HCT116 (cell line): ENCODE measurements around the gene WFDC1. TPM values are rescaled to one million over a fixed set of nuclear protein-coding genes. Genes with fewer than 3 reads are reported as not detected.

Experiments used
- ATAC-seq: fragments of 200-7000 bp; cut with Tn5 transposase; 2 replicates; pipeline ENCODE4 v1.9.1; 2020; ENCODE audit warnings: mild to moderate bottlenecking, moderate library complexity
- BruUV-seq: library from RNA; stranded (reverse); fragments of 400-500 nt; replicated peaks from 2 replicates; lab custom pipeline; 2021; lab: Mats Ljungman, UMichigan
- CTCF ChIA-PET: fragments of 300-600 bp; sonication (Branson Sonifier 250); formaldehyde crosslinking; loops from one replicate; lab custom pipeline; 2021; ENCODE audit warnings: antibody characterized with exemption; lab: Charles Lee
- POLR2A ChIA-PET: fragments of 300-600, 350-600 bp; sonication (Branson Sonifier 250); formaldehyde crosslinking; loops from one replicate; lab custom pipeline; 2021; ENCODE audit warnings: antibody characterized with exemption; lab: Charles Lee
- RAD21 ChIA-PET, 2 experiments: fragments of 300-600 bp; sonication (Branson Sonifier 250); formaldehyde crosslinking; loops; one replicate each; lab custom pipeline; 2023; ENCODE audit warnings: low total read pairs in 2 of 2; ENCODE audit not compliant: uncharacterized antibody in 2 of 2, unreplicated experiment in 2 of 2, low non-redundant PET in 1 of 2; lab: Charles Lee
- DNase-seq: peaks from one replicate; pipeline ENCODE4 v3.0.0-alpha.2; 2010; ENCODE audit warnings: low read depth, low spot score
- H2AFZ ChIP-seq: fragments of 200-600 bp; shearing (Covaris generic), sonication (generic); 2 replicates; pipeline ENCODE4 v1.6.1; 2017; ENCODE audit warnings: low read depth, mixed run types, mixed read lengths, antibody characterized with exemption, low read length; ENCODE audit not compliant: poor library complexity, severe bottlenecking
- H3K27ac ChIP-seq: 2 replicates; pipeline ENCODE4 v1.5.1; 2012; ENCODE audit warnings: low read depth, low read length
- H3K27me3 ChIP-seq: fragments of 200-600 bp; sonication (generic); 2 replicates; pipeline ENCODE4 v1.6.1; 2016; ENCODE audit warnings: mixed run types, low read length, mixed read lengths; ENCODE audit not compliant: insufficient read depth
- H3K36me3 ChIP-seq, 2 experiments: fragments of 200-500 bp in 1 of 2; fragments of 200-600 bp in 1 of 2; sonication (Bioruptor generic) in 1 of 2; sonication (generic) in 1 of 2; 2 replicates each; pipeline versions ENCODE4 v1.5.1 to v1.6.1; 2014 to 2016; ENCODE audit warnings: low read length in 2 of 2, inconsistent platforms in 1 of 2, mixed read lengths in 1 of 2, mixed run types in 1 of 2; ENCODE audit not compliant: insufficient read depth in 2 of 2, control insufficient read depth in 1 of 2
- H3K4me1 ChIP-seq, 2 experiments: fragments of 200-600 bp in 1 of 2; sonication (generic) in 1 of 2; 2 replicates each; pipeline versions ENCODE4 v1.5.1 to v1.6.1; 2012 to 2017; ENCODE audit warnings: low read length in 2 of 2, inconsistent platforms in 1 of 2, mild to moderate bottlenecking in 1 of 2, mixed read lengths in 1 of 2, mixed run types in 1 of 2, moderate library complexity in 1 of 2; ENCODE audit not compliant: insufficient read depth in 2 of 2, control insufficient read depth in 1 of 2
- H3K4me2 ChIP-seq: fragments of 200-600 bp; sonication (generic); 2 replicates; pipeline ENCODE4 v1.6.1; 2017; ENCODE audit warnings: mixed run types, low read length, mixed read lengths
- H3K4me3 ChIP-seq, 2 experiments: fragments of 200-600 bp in 1 of 2; sonication (generic) in 1 of 2; replicated peaks in 1 of 2; 2 replicates each; pipeline ENCODE4 v1.5.1; 2011 to 2016; ENCODE audit warnings: low read length in 2 of 2, control low read depth in 1 of 2, low read depth in 1 of 2, mild to moderate bottlenecking in 1 of 2, mixed read lengths in 1 of 2, mixed run types in 1 of 2
- H3K79me2 ChIP-seq: fragments of 200-600 bp; sonication (generic); 2 replicates; pipeline ENCODE4 v1.6.1; 2017; ENCODE audit warnings: mild to moderate bottlenecking, mixed run types, low read length, moderate library complexity, mixed read lengths; ENCODE audit not compliant: insufficient read depth
- H3K9ac ChIP-seq: fragments of 200-600 bp; sonication (generic); 2 replicates; pipeline ENCODE4 v1.6.1; 2016; ENCODE audit warnings: low read length, mixed read lengths
- H3K9me2 ChIP-seq: fragments of 200-600 bp; sonication (generic), shearing (Covaris generic); 2 replicates; pipeline ENCODE4 v1.6.1; 2017; ENCODE audit warnings: mixed run types, mild to moderate bottlenecking, moderate library complexity; ENCODE audit not compliant: insufficient read depth
- H3K9me3 ChIP-seq, 2 experiments: fragments of 200-500 bp in 1 of 2; fragments of 200-600 bp in 1 of 2; sonication (Bioruptor generic) in 1 of 2; sonication (generic) in 1 of 2; 2 replicates each; pipeline ENCODE4 v1.6.1; 2014 to 2017; ENCODE audit warnings: low read length in 2 of 2, mixed read lengths in 2 of 2, inconsistent platforms in 1 of 2, low read depth in 1 of 2, mild to moderate bottlenecking in 1 of 2, mixed run types in 1 of 2, moderate library complexity in 1 of 2; ENCODE audit not compliant: control insufficient read depth in 1 of 2, insufficient read depth in 1 of 2
- H4K20me1 ChIP-seq: fragments of 200-600 bp; sonication (generic), shearing (Covaris generic); 2 replicates; pipeline ENCODE4 v1.6.1; 2017; ENCODE audit warnings: mixed run types, mild to moderate bottlenecking, moderate library complexity; ENCODE audit not compliant: insufficient read depth
- CBX3 ChIP-seq: IDR thresholded peaks from 2 replicates; pipeline ENCODE4 v1.6.1; 2012; ENCODE audit warnings: low read depth
- CEBPB ChIP-seq: IDR thresholded peaks from 2 replicates; pipeline ENCODE4 v1.6.1; 2012; ENCODE audit warnings: low read depth
- EGR1 ChIP-seq: IDR thresholded peaks from 2 replicates; pipeline ENCODE4 v1.6.1; 2012; ENCODE audit warnings: low read depth
- ELF1 ChIP-seq: IDR thresholded peaks from 2 replicates; pipeline ENCODE4 v1.6.1; 2012; ENCODE audit warnings: low read depth, borderline replicate concordance
- EZH2 ChIP-seq: fragments of 200-600 bp; sonication (generic); IDR thresholded peaks from 2 replicates; pipeline ENCODE4 v1.6.1; 2017; ENCODE audit warnings: antibody characterized with exemption, mixed run types
- POLR2A ChIP-seq: IDR thresholded peaks from 2 replicates; pipeline ENCODE4 v1.7.0; 2011; ENCODE audit warnings: borderline replicate concordance; ENCODE audit not compliant: insufficient read depth, insufficient read length; ENCODE audit errors: extremely low read depth
- POLR2AphosphoS5 ChIP-seq: IDR thresholded peaks from 2 replicates; pipeline ENCODE4 v1.6.1; 2011; ENCODE audit warnings: mild to moderate bottlenecking, low read depth, low read length, moderate library complexity
- SIN3A ChIP-seq: IDR thresholded peaks from 2 replicates; pipeline ENCODE4 v1.6.1; 2012; ENCODE audit warnings: low read depth
- SP1 ChIP-seq: IDR thresholded peaks from 2 replicates; pipeline ENCODE4 v1.6.1; 2012; ENCODE audit warnings: low read depth
- TCF7L2 ChIP-seq: IDR thresholded peaks from 2 replicates; pipeline ENCODE4 v1.7.0; 2011; ENCODE audit warnings: borderline replicate concordance, inconsistent platforms; ENCODE audit not compliant: insufficient read depth, insufficient read length; ENCODE audit errors: extremely low read depth
- YY1 ChIP-seq: IDR thresholded peaks from 2 replicates; pipeline ENCODE4 v1.6.1; 2011; ENCODE audit warnings: low read length, low read depth, moderate library complexity, mild to moderate bottlenecking; ENCODE audit not compliant: insufficient replicate concordance; ENCODE audit errors: extremely low read depth
- ZFX ChIP-seq: fragments of 450-650 bp; IDR thresholded peaks from 2 replicates; pipeline ENCODE4 v1.6.1; 2017
- intact Hi-C: fragments of 100-400 bp; cut with micrococcal nuclease; formaldehyde crosslinking; loops from 2 replicates; pipeline ENCODE4 v1.10.0; 2022
- total RNA-seq: library from RNA; stranded (reverse); gene quantifications from one replicate; pipeline ENCODE4 v1.2.1, GENCODE V29; 2021; ENCODE audit not compliant: unreplicated experiment
- TF ChIP-seq, protein P1 (sequence below), 3 experiments: fragments of 200-600 bp in 1 of 3; sonication (generic) in 1 of 3; IDR thresholded peaks in 2 of 3; conservative IDR thresholded peaks in 1 of 3; 2 replicates each; pipeline ENCODE4 v1.5.1; 2012 to 2017; ENCODE audit warnings: low read depth in 2 of 3, low read length in 2 of 3, antibody characterized with exemption in 1 of 3, borderline replicate concordance in 1 of 3, control low read depth in 1 of 3, mild to moderate bottlenecking in 1 of 3, mixed read lengths in 1 of 3, mixed run types in 1 of 3, moderate library complexity in 1 of 3; ENCODE audit not compliant: insufficient read depth in 1 of 3
- TF ChIP-seq, protein P2 (sequence below): IDR thresholded peaks from 2 replicates; pipeline ENCODE4 v1.6.1; 2011; ENCODE audit warnings: mild to moderate bottlenecking, low read length, moderate library complexity; ENCODE audit not compliant: insufficient replicate concordance; ENCODE audit errors: extremely low read depth

WFDC1 gene
- total RNA-seq, 1 experiment from 2014 or later: 0.42 TPM

GRCh38 chr16:84356176-84356575, 61.5 kb downstream of the WFDC1 start:
- no peak overlapping the region for H2AFZ ChIP-seq
- no peaks in the 10 kb centered on the region for H3K36me3 ChIP-seq
- H3K27ac ChIP-seq: no peak overlapping the region
- H3K9ac ChIP-seq: no peak overlapping the region
- POLR2A ChIA-PET: no interaction called here
- H3K9me2 ChIP-seq: no peaks in the 10 kb centered on the region
- H3K4me2 ChIP-seq: no peak overlapping the region
- H4K20me1 ChIP-seq: no peaks in the 10 kb centered on the region
- TF ChIP-seq ZFX (no peak), CBX3 (no peak), POLR2A (no peak), ELF1 (no peak), YY1 (no peak), SIN3A (no peak)
- TF ChIP-seq, protein P1, sequence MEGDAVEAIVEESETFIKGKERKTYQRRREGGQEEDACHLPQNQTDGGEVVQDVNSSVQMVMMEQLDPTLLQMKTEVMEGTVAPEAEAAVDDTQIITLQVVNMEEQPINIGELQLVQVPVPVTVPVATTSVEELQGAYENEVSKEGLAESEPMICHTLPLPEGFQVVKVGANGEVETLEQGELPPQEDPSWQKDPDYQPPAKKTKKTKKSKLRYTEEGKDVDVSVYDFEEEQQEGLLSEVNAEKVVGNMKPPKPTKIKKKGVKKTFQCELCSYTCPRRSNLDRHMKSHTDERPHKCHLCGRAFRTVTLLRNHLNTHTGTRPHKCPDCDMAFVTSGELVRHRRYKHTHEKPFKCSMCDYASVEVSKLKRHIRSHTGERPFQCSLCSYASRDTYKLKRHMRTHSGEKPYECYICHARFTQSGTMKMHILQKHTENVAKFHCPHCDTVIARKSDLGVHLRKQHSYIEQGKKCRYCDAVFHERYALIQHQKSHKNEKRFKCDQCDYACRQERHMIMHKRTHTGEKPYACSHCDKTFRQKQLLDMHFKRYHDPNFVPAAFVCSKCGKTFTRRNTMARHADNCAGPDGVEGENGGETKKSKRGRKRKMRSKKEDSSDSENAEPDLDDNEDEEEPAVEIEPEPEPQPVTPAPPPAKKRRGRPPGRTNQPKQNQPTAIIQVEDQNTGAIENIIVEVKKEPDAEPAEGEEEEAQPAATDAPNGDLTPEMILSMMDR (IDR thresholded peaks at IDR 0.05 in 2 of 3, conservative IDR thresholded peaks at IDR 0.05 in 1 of 3; ENCODE audit: borderline replicate concordance in 1 of 3, insufficient read depth in 1 of 3, low read depth in 2 of 3, low read length in 2 of 3): no peak
- CTCF ChIA-PET: no interaction called here
- H3K4me1 ChIP-seq: peaks cover 3 to 10% of the 10 kb centered on the region in 2 experiments; a peak in 3 of 4 replicates
- no peaks in the 10 kb centered on the region for H3K27me3 ChIP-seq
- no peak overlapping the region for H3K4me3 ChIP-seq
- H3K9me3 ChIP-seq: no peaks in the 10 kb centered on the region
- DNase-seq (no peak), ATAC-seq (no peak)
- RAD21 ChIA-PET: no interaction called here
- intact Hi-C loops: no loop called here
- no TSS peak for BruUV-seq
- no peaks in the 10 kb centered on the region for H3K79me2 ChIP-seq

GRCh38 chr16:84356591-84357116, 62.0 kb downstream of the WFDC1 start:
- Histone ChIP-seq H4K20me1 (no peaks in the 10 kb centered on the region), H3K9me3 (no peaks in the 10 kb centered on the region), H3K27ac (no peak overlapping the region), H3K27me3 (no peaks in the 10 kb centered on the region), H3K4me1 (peaks cover 3 to 10% of the 10 kb centered on the region in 2 experiments; a peak in 3 of 4 replicates), H2AFZ (no peak overlapping the region), H3K4me2 (no peak overlapping the region), H3K36me3 (no peaks in the 10 kb centered on the region), H3K79me2 (no peaks in the 10 kb centered on the region), H3K4me3 (no peak overlapping the region), H3K9me2 (no peaks in the 10 kb centered on the region), H3K9ac (no peak overlapping the region)
- BruUV-seq: no TSS peak
- DNase-seq (no peak), ATAC-seq (0 out of 2 replicates have a peak, but pooled peaks have one; percentile 21)
- intact Hi-C loops: no loop called here
- POLR2A ChIA-PET: no interaction called here
- RAD21 ChIA-PET: no interaction called here
- CTCF ChIA-PET: no interaction called here
- TF ChIP-seq CEBPB: no peak
- TF ChIP-seq, protein P2, sequence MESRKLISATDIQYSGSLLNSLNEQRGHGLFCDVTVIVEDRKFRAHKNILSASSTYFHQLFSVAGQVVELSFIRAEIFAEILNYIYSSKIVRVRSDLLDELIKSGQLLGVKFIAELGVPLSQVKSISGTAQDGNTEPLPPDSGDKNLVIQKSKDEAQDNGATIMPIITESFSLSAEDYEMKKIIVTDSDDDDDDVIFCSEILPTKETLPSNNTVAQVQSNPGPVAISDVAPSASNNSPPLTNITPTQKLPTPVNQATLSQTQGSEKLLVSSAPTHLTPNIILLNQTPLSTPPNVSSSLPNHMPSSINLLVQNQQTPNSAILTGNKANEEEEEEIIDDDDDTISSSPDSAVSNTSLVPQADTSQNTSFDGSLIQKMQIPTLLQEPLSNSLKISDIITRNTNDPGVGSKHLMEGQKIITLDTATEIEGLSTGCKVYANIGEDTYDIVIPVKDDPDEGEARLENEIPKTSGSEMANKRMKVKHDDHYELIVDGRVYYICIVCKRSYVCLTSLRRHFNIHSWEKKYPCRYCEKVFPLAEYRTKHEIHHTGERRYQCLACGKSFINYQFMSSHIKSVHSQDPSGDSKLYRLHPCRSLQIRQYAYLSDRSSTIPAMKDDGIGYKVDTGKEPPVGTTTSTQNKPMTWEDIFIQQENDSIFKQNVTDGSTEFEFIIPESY: no peak
- TF ChIP-seq TCF7L2: no peak
- TF ChIP-seq POLR2AphosphoS5: no peak
- TF ChIP-seq EZH2: no peak
- no peak for TF ChIP-seq SP1
- TF ChIP-seq ELF1: no peak
- TF ChIP-seq, protein P1 (IDR thresholded peaks at IDR 0.05 in 2 of 3, conservative IDR thresholded peaks at IDR 0.05 in 1 of 3; ENCODE audit: borderline replicate concordance in 1 of 3, insufficient read depth in 1 of 3, low read depth in 2 of 3, low read length in 2 of 3): no peak
- no peak for TF ChIP-seq EGR1
